H9 (cell line): ENCODE data around the gene SCP2. TPM values are rescaled to one million over a fixed set of nuclear protein-coding genes. Genes with fewer than 3 reads are reported as not detected.

ENCODE experiments used
- DNase-seq: peaks from one replicate; pipeline ENCODE4 v3.0.0-alpha.2; 2017
- H2AFZ ChIP-seq: one replicate; pipeline ENCODE4 v1.6.1; 2013; ENCODE audit warnings: mild to moderate bottlenecking, low read length, control low read depth, moderate library complexity
- H2AK5ac ChIP-seq: 2 replicates; pipeline ENCODE4 v1.6.1; 2013; ENCODE audit warnings: low read length, control low read depth, mixed read lengths; ENCODE audit not compliant: insufficient read length
- H2BK120ac ChIP-seq: one replicate; pipeline ENCODE4 v1.6.1; 2013; ENCODE audit warnings: low read depth, mild to moderate bottlenecking, low read length, control low read depth, inconsistent platforms; ENCODE audit not compliant: poor library complexity, severe bottlenecking
- H2BK12ac ChIP-seq: 2 replicates; pipeline ENCODE4 v1.6.1; 2013; ENCODE audit warnings: low read length, control low read depth, mixed read lengths, low read depth; ENCODE audit not compliant: insufficient read length
- H2BK15ac ChIP-seq: 2 replicates; pipeline ENCODE4 v1.6.1; 2013; ENCODE audit warnings: low read depth, low read length, control low read depth
- H2BK20ac ChIP-seq: one replicate; pipeline ENCODE4 v1.6.1; 2013; ENCODE audit warnings: low read depth, mild to moderate bottlenecking, low read length, control low read depth, inconsistent platforms; ENCODE audit not compliant: poor library complexity, severe bottlenecking
- H2BK5ac ChIP-seq: 2 replicates; pipeline ENCODE4 v1.6.1; 2013; ENCODE audit warnings: low read length, control low read depth, mixed read lengths; ENCODE audit not compliant: insufficient read length
- H3K14ac ChIP-seq: 2 replicates; pipeline ENCODE4 v1.6.1; 2013; ENCODE audit warnings: low read length, control low read depth; ENCODE audit not compliant: insufficient read depth
- H3K18ac ChIP-seq: 2 replicates; pipeline ENCODE4 v1.6.1; 2013; ENCODE audit warnings: low read depth, mild to moderate bottlenecking, mixed read lengths, low read length, control low read depth; ENCODE audit not compliant: insufficient read length
- H3K23ac ChIP-seq: 2 replicates; pipeline ENCODE4 v1.6.1; 2013; ENCODE audit warnings: low read length, control low read depth, mixed read lengths, low read depth; ENCODE audit not compliant: insufficient read length
- H3K23me2 ChIP-seq: 2 replicates; pipeline ENCODE4 v1.6.1; 2013; ENCODE audit warnings: low read depth, mild to moderate bottlenecking, mixed read lengths, low read length, control low read depth; ENCODE audit not compliant: insufficient read length, poor library complexity, severe bottlenecking
- H3K27ac ChIP-seq: 2 replicates; pipeline ENCODE4 v1.5.1; 2013; ENCODE audit warnings: low read length, control low read depth, mixed read lengths, low read depth; ENCODE audit not compliant: insufficient read length
- H3K27me3 ChIP-seq: 2 replicates; pipeline ENCODE4 v1.6.1; 2013; ENCODE audit warnings: low read length, control low read depth, inconsistent platforms; ENCODE audit not compliant: insufficient read depth
- H3K4ac ChIP-seq: 2 replicates; pipeline ENCODE4 v1.6.1; 2013; ENCODE audit warnings: low read depth, mild to moderate bottlenecking, control low read depth, inconsistent platforms, low read length, moderate library complexity
- H3K4me1 ChIP-seq: 2 replicates; pipeline ENCODE4 v1.6.1; 2013; ENCODE audit warnings: low read length, control low read depth, inconsistent platforms; ENCODE audit not compliant: insufficient read depth
- H3K4me2 ChIP-seq: 2 replicates; pipeline ENCODE4 v1.6.1; 2013; ENCODE audit warnings: low read length, control low read depth, mixed read lengths; ENCODE audit not compliant: insufficient read length, insufficient read depth
- H3K56ac ChIP-seq: 2 replicates; pipeline ENCODE4 v1.6.1; 2013; ENCODE audit warnings: low read depth, mild to moderate bottlenecking, mixed read lengths, low read length, control low read depth; ENCODE audit not compliant: insufficient read length
- H3K79me1 ChIP-seq: 2 replicates; pipeline ENCODE4 v1.6.1; 2013; ENCODE audit warnings: low read depth, mild to moderate bottlenecking, moderate library complexity, low read length, control low read depth, inconsistent platforms; ENCODE audit not compliant: insufficient read depth, poor library complexity, severe bottlenecking
- H3K79me2 ChIP-seq: 2 replicates; pipeline ENCODE4 v1.6.1; 2013; ENCODE audit warnings: low read length, control low read depth, inconsistent platforms; ENCODE audit not compliant: insufficient read depth
- H3K9ac ChIP-seq: 2 replicates; pipeline ENCODE4 v1.6.1; 2013; ENCODE audit warnings: low read length, control low read depth, mixed read lengths; ENCODE audit not compliant: insufficient read length; ENCODE audit errors: extremely low read depth
- H3K9me3 ChIP-seq: one replicate; pipeline ENCODE4 v1.6.1; 2013; ENCODE audit warnings: low read depth, low read length, inconsistent platforms; ENCODE audit not compliant: control insufficient read depth
- H3T11ph ChIP-seq: one replicate; pipeline ENCODE4 v1.6.1; 2013; ENCODE audit warnings: mild to moderate bottlenecking, low read length, control low read depth, inconsistent platforms
- H4K20me1 ChIP-seq: one replicate; pipeline ENCODE4 v1.6.1; 2013; ENCODE audit not compliant: control insufficient read depth, insufficient read length, insufficient read depth
- H4K5ac ChIP-seq: 2 replicates; pipeline ENCODE4 v1.6.1; 2013; ENCODE audit warnings: low read depth, mild to moderate bottlenecking, mixed read lengths, low read length, control low read depth; ENCODE audit not compliant: insufficient read length
- H4K8ac ChIP-seq: replicated peaks from 2 replicates; pipeline ENCODE4 v1.6.1; 2013; ENCODE audit warnings: low read length, control low read depth, mixed read lengths, low read depth; ENCODE audit not compliant: insufficient read length
- H4K91ac ChIP-seq: 2 replicates; pipeline ENCODE4 v1.6.1; 2013; ENCODE audit warnings: low read depth, mild to moderate bottlenecking, moderate library complexity, mixed read lengths, low read length, control low read depth; ENCODE audit not compliant: insufficient read length
- H3K27ac Mint-ChIP-seq, 3 experiments: 2 replicates in 2 of 3; 3 replicates in 1 of 3; pipeline ENCODE4 v1.8.0; 2020 to 2021; ENCODE audit warnings: mixed read lengths in 3 of 3, mild to moderate bottlenecking in 1 of 3, moderate library complexity in 1 of 3
- H3K27me3 Mint-ChIP-seq: 2 replicates; pipeline ENCODE4 v1.8.0; 2021; ENCODE audit warnings: low read depth, mild to moderate bottlenecking, moderate library complexity, mixed read lengths
- H3K36me3 Mint-ChIP-seq, 3 experiments: 2 replicates in 2 of 3; 3 replicates in 1 of 3; pipeline ENCODE4 v1.8.0; 2020 to 2021; ENCODE audit warnings: low read depth in 3 of 3, mixed read lengths in 3 of 3; ENCODE audit not compliant: insufficient read depth in 1 of 3
- H3K4me1 Mint-ChIP-seq, 2 experiments: 2 replicates each; pipeline ENCODE4 v1.8.0; 2020; ENCODE audit warnings: mixed read lengths in 2 of 2
- H3K4me3 Mint-ChIP-seq, 2 experiments: 2 replicates in 1 of 2; 3 replicates in 1 of 2; pipeline ENCODE4 v1.8.0; 2020 to 2021; ENCODE audit warnings: mild to moderate bottlenecking in 2 of 2, mixed read lengths in 2 of 2, moderate library complexity in 1 of 2
- H3K9me3 Mint-ChIP-seq, 2 experiments: 2 replicates in 1 of 2; 3 replicates in 1 of 2; pipeline ENCODE4 v1.8.0; 2020; ENCODE audit warnings: mild to moderate bottlenecking in 2 of 2, mixed read lengths in 2 of 2, moderate library complexity in 1 of 2
- CTCF ChIP-seq: fragments of 200-600 bp; sonication (generic); conservative IDR thresholded peaks from 3 replicates; pipeline ENCODE4 v1.8.0; 2021; ENCODE audit warnings: antibody characterized with exemption, mild to moderate bottlenecking
- WGBS: extraction: QIAGEN DNeasy Blood & Tissue Kit; methylation state at CpG from one replicate; pipeline ENCODE4 v1.1.7; 2013; ENCODE audit warnings: missing lambda C conversion rate, low lambda C conversion rate, mixed read lengths; ENCODE audit not compliant: insufficient read length; ENCODE audit errors: extremely low coverage; 5-methylcytosine and 5-hydroxymethylcytosine counted together
- total RNA-seq: library from RNA; stranded (reverse); gene quantifications from 2 replicates; pipeline ENCODE4 v1.2.1, GENCODE V29; 2021

The SCP2 gene
- total RNA-seq, 1 experiment from 2014 or later, result 48.8 TPM

DNA sequence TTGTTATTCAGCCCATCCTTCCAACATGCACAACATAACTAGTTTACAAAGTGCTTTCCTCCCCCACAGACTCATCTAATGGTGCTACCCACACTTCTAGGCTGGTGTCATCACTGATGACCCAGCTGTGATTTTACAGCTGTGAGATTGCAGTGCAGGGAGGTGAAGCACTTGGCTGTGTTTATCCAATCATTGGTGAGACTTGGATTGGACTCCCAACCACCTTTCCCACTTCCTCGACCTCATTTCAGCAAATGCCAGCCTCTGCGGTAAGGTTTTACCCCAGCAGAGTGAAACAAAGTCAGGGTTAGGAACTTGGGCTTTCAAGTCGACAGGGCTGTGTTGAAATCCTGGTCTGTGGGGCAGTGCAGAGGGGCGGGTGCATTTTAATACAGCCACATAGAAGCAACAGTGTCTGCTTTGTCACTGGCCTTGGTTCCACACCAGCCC is 27.6 kb upstream of the SCP2 start:
- H3K27ac ChIP-seq, result no peak overlapping the region
- H4K91ac ChIP-seq, result no peak overlapping the region
- Mint-ChIP-seq H3K4me3 (no peak overlapping the region), H3K4me1 (peaks cover 12 to 21% of the 10 kb centered on the region in 2 experiments), H3K27me3 (no peaks in the 10 kb centered on the region), H3K36me3 (peaks cover 0 to 3% (median 0%) of the 10 kb centered on the region in 3 experiments; a peak in 3 of 7 replicates), H3K27ac (peak overlapping the region; percentile 27 to 68 (median 66); a peak in 2 of 7 replicates), H3K9me3 (no peaks in the 10 kb centered on the region; a peak in 1 of 5 replicates)
- no peak overlapping the region for H3K14ac ChIP-seq
- no peak overlapping the region for H3K23ac ChIP-seq
- no peak overlapping the region for H3K4me2 ChIP-seq
- H3K79me2 ChIP-seq, result no peaks in the 10 kb centered on the region
- no peak overlapping the region for H2BK120ac ChIP-seq
- H3T11ph ChIP-seq, result no peak overlapping the region
- no peaks in the 10 kb centered on the region for H3K23me2 ChIP-seq
- no peaks in the 10 kb centered on the region for H4K20me1 ChIP-seq
- H3K9me3 ChIP-seq, result no peaks in the 10 kb centered on the region
- no peak overlapping the region for H2AK5ac ChIP-seq
- H2BK20ac ChIP-seq, result no peak overlapping the region
- no peak overlapping the region for H2AFZ ChIP-seq
- H3K18ac ChIP-seq, result no peak overlapping the region
- no peak overlapping the region for H4K5ac ChIP-seq
- no peak for DNase-seq
- no CpG with 5 or more reads among the region's 4 CpGs for WGBS
- TF ChIP-seq CTCF, result no peak
- no peak overlapping the region for H2BK12ac ChIP-seq
- H2BK5ac ChIP-seq, result no peak overlapping the region
- H3K4ac ChIP-seq, result no peak overlapping the region
- no peak overlapping the region for H2BK15ac ChIP-seq
- no peak overlapping the region for H4K8ac ChIP-seq
- H3K4me1 ChIP-seq, result peaks cover 8% of the 10 kb centered on the region
- no peak overlapping the region for H3K9ac ChIP-seq
- no peaks in the 10 kb centered on the region for H3K27me3 ChIP-seq
- H3K79me1 ChIP-seq, result no peaks in the 10 kb centered on the region
- no peak overlapping the region for H3K56ac ChIP-seq
